PC-3 (cell line): Measurements from ENCODE around the gene SULT1B1.

ENCODE experiments used
- EZH2 ChIP-seq: fragments of 300-600 bp; sonication (generic); IDR thresholded peaks from one replicate; pipeline ENCODE4 v1.6.1; 2017; ENCODE audit warnings: antibody characterized with exemption, mild to moderate bottlenecking, low read length; ENCODE audit not compliant: unreplicated experiment
- TF ChIP-seq, protein P1 (sequence below): fragments of 300-600 bp; sonication (generic); conservative IDR thresholded peaks from 2 replicates; pipeline ENCODE4 v1.5.1; 2017; ENCODE audit warnings: antibody characterized with exemption, low read depth, mild to moderate bottlenecking, low read length

GRCh38 chr4:69742596-69742995, 17.8 kb downstream of the SULT1B1 start:
- TF ChIP-seq, protein P1, sequence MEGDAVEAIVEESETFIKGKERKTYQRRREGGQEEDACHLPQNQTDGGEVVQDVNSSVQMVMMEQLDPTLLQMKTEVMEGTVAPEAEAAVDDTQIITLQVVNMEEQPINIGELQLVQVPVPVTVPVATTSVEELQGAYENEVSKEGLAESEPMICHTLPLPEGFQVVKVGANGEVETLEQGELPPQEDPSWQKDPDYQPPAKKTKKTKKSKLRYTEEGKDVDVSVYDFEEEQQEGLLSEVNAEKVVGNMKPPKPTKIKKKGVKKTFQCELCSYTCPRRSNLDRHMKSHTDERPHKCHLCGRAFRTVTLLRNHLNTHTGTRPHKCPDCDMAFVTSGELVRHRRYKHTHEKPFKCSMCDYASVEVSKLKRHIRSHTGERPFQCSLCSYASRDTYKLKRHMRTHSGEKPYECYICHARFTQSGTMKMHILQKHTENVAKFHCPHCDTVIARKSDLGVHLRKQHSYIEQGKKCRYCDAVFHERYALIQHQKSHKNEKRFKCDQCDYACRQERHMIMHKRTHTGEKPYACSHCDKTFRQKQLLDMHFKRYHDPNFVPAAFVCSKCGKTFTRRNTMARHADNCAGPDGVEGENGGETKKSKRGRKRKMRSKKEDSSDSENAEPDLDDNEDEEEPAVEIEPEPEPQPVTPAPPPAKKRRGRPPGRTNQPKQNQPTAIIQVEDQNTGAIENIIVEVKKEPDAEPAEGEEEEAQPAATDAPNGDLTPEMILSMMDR: no peak
- no peak for TF ChIP-seq EZH2
